NCI-H2196 treated with DMSO at 0.1 percent for 48 hours (cell line): ENCODE data around the gene MGAT4B.
A peak's percentile ranks its signal among the peaks of the same experiment; 100 is the strongest.
"Not testable (repeated sequence)": the region's sequence is repeated elsewhere in the genome, so short reads cannot be mapped to it uniquely, and the experiment has no call there.

Experiments
- DNase-seq: peaks from one replicate; lab custom pipeline; 2025; ENCODE audit not compliant: unreplicated experiment; lab: John Stamatoyannopoulos, UW

Gene MGAT4B

DNA sequence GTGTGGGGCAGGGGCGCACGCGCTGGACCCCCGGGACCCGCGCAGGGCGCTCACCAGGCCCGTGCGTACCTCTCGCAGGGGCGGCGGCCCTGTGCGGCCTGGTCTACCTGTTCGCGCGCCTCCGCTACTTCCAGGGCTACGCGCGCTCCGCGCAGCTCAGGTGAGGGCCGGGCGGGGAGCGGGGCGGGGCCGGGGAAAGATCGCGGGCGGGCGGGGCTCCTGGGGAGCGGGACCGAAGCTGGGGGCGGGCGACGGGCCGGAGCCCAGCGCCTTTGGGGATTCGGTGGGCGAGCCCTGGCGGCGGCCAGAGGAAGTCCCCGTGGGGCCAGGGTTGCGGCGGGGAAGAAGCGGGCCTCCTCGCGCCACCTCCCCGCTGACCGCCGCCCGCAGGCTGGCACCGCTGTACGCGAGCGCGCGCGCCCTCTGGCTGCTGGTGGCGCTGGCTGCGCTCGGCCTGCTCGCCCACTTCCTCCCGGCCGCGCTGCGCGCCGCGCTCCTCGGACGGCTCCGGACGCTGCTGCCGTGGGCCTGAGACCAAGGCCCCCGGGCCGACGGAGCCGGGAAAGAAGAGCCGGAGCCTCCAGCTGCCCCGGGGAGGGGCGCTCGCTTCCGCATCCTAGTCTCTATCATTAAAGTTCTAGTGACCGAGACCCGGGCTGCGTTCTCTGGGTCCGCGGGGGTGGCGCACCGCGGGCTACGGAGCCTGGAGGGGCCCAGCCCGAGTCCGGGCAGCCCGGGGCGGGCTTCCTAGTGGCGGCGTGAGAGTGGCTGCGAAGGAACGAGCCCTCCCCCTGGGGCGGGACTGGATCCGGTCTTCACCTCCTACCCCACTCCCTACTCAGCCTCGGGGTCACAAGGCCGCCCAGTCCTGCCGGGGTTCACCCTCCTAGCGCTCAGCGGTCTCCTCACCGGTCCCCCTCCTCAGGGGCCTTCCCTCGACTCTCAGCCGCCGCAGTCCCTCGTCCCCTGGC is 10.5 kb downstream of the MGAT4B start:
- peak; percentile 70 for DNase-seq

DNA sequence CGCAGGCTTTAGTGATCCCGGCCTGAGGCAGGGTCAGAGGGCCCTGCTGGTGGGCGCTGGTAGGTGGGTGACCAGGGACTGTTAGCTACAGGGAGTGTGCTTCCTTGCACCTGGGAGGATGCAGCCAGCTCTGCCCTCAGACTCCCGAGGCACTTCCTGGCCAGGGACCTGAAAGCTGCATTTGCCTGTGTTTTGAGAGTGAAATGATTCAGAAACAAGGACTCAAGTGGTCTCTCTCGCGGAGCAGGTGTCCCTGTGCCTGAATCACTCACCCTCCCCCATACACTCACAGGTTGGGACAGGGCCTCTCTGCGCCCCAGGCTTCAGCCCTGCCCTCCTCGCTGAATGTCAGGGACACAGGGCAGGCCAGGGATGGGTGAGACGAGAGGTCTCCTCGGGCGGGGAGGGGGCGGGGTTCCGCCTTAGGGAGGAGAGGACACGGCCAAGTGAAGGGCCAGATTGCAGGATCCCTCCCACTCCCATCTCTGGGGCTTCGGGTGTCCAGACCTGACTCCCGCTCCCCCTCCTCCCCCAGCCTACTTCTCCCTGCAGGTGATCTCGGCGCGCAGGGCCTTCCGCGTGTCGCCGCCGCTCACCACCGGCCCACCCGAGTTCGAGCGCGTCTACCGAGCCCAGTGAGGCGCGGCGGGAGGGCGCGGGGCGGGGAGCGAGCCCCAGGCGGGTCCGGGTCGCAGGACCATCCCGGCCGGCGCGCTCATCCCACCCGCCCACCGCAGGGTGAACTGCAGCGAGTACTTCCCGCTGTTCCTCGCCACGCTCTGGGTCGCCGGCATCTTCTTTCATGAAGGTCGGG is 11.4 kb downstream of the MGAT4B start:
- peak; percentile 25 for DNase-seq

DNA sequence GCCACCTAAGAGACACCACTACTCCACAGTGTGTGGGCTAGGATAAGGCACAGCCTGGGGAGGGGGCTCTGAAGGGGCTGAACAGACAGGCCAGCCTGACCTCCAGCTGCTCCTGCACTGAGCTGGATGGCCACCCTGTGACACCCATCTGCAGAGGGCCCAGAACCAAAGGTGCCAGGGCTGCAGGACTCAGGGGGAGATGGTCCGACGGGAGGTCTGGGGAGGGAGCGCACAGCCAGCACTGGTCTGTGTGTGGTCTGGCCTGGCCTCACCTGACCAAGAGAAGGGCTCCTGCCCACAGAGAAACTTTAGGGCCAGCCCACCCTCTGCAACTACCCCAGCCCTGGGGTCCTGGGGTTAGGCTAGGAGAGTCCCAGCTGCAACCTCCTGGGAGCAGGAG is 12.1 kb downstream of the MGAT4B start:
- no peak for DNase-seq

DNA sequence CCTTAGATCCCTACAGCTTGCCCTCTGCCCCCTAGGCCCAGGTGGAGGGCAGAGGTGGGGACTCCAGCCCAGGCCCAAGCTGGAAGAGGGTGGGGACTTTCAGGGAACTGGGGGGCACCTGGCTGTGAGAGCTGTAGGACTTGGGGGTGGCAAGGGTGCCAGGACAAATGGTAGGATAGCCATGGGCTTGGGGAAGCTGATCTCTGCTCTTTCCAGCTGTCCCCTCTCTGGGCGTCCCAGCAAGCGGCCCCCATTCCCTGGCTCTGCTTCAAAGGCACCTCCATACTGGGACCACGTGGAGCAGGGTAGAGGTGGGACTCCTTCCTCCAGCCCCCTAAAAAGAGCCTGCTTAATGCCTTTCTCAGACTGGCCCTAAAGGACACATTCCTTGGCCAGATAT is 12.5 kb downstream of the MGAT4B start:
- DNase-seq = no peak

DNA sequence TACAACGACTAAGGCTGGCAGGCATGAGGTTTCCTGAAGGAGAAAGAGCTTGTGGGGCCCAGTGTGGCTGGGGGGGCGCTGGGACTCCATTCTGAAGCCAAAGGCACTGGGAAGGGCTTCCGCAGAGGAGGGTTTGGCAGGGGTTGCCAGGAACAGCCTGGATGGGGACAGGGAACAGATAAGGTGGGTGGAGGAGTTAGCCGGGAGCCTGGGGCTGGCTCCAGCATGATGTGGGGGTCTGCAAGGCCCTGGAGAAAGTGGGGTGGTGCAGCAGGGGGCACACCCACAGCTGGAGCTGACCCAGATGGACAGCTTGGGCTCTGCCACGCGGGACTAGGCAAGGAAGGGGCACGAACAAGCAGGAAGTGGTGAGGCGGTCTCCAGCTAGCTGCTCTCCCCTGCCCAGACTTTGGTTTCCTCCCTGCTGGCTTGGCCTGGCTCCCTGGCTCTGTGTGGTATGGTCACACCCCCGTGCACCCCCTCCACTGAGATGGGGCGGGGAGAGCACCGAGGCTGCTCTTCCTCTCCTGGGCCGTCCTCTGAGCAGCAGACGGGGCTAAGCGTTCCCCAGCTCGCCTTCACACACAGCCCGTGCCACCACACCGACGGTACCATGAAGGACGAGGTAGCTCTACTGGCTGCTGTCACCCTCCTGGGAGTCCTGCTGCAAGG is 13.1 kb downstream of the MGAT4B start, which contains the start of gene LTC4S:
Gene LTC4S, plus strand, starts transcription at position 519 of the 672 bp plus-strand sequence. Its CDS starts 95 bp downstream, at position 614.
- no peak for DNase-seq

DNA sequence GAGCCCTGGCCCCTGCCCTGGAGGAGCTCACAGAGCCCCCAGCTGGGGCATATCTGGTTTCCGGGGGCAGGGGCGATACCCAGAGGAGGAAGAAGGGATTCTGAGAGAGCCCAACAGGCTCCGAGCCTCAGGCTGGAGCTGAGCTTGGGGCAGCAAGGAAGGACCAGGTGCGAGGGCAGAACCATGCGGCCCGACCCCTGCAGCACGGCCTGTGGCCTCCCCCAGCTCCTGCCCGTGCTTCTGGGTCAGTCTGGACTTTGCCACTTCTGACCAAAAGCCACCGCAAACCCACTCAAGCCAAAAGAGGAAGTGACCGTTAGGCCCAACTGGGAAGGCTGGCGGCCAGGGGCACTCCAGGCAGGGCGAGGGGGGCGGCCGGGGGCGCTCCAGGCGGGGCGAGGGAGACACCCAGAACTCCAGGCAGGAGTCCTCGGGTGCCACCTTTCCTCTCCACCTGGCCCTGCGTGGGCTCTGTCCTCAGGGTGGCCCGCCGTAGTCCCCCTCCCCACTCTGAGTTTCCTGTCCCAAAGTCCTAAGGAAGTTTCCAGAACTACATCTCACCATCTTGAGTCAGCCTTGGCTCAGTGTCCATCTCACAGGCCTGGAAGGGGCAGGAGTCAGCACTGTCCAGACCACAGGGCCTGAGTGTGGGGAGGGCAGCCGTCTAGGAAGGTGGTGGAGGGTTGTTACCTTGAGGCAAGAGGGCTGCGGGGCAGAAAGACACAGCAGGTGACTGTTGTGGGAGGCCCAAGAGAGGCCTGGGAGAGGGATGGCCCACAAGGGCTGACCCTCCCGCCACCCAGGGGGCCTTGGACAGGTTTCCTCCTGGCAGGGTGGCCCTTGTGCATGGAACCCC is 13.8 kb downstream of the MGAT4B start:
- no peak for DNase-seq

DNA sequence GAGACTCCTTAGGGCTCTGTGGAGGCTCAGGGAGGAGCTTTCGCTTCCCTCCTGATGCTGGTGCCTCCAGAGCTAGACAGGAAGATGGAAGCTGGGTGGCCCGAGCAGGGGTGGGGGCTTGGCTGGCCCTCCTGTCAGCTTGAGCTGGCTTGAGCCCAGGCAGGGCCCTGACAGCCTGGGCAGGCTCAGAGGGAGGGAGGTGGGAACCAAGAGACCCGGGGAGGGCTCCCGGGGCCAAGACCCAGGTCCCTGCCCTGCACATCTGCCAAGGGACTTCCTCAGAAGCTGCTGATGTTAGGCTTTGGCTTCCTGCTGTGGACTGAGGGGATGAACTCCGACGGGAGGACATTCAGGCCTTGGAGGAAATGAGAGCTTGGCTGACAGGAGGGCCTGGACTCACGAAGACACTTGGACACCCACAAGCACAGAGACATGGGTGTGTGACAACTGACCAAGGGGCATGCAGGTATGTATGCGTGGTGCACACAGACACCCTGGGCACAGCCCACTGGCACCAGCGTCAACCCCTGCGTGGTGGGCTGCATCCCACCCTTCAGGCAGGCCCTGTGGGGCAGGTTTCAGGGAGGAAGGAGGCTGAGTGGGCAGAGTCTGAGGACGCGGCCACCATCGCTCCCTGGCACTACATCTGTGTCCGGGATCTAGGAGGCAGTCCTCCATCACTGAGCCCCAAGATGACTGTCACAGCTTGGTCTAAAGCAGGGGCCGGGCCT is 14.6 kb downstream of the MGAT4B start:
- no peak for DNase-seq

DNA sequence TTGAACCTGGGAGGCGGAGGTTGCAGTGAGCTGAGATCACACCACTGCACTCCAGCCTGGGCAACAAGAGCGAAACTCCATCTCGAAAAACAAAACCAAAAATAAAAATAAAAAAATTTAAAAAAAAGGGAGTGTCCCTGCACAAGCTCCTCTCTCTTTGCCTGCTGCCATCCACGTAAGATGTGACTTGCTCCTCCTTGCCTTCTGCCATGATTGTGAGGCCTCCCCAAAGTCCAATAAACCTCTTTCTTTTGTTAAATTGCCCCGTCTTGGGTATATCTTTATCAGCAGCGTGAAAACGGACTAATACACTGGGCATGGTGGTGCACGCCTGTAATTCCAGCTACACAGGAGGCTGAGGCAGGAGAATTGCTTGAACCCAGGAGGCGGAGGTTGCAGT is 17.4 kb downstream of the MGAT4B start:
- not testable (repeated sequence) for DNase-seq

DNA sequence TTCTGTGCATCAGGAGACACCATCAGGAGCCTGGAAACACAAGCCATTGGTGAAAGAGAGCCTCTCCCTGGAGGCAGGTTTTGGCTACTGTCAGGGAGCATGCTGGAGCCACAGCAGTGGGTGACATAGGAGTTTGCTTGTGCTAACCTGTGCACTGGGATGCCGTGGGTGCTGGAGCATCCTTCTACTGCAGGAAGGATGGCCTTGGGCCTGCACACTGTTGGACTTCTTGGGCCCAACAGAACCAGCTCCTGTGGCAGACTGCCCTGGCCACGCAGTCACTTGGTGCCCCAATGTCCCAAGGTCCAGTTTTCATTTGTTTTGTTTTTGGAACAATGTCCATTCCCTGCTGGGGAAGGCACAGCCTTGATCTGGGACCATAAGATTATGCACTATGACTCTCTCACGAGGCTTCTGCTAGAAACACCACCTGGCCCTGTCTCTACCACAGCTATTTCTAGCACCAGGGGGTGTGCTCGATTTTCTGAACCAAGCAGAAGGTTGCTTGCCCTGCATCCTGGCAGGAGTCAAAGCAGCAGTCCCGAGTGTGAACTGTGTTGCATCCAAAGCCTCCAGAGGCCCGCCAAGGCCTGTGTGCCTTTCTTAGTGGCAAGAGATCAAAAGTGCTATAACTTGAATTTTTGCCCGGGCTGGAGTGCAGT is 18.3 kb downstream of the MGAT4B start:
- no peak for DNase-seq

DNA sequence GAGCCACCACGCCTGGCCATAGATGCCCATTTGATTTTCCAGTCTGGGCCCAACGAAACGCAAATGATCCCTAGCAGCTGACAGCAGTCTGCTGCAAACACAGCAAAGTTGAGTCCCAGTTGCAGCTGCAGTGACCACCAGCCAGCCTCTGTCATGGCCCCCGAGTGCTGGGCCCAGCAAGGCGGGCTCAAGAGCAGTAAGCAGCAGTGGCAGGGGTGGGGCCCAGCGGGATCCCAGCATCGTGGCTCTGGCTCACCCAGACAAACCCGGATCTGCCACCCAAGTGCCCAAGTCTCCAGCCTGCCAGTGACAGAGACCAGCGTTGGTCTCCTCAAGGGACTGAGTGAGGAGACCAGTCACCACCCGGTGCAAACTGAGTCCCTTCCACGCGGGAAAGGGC is 19.8 kb downstream of the MGAT4B start:
- DNase-seq = no peak

DNA sequence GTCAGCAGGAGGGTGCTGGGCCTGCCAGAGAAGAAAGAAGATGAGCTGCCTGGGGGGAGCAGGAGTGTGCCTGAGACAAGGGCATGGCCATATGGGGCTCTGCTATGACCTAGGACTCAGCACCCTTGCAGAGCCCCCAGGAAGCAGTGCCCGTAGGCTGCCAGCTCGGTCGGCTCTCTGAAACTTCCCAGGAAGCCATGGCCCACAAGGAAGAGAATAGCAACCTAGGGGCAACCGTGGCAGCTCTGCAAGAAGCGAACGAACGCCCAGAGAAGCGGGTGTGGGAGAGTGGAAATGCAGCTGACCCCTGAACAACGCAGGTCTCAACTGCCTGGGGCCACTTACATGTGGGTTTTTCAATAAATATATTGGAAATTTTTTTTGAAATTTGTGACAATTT is 23.5 kb downstream of the MGAT4B start:
- no peak for DNase-seq

DNA sequence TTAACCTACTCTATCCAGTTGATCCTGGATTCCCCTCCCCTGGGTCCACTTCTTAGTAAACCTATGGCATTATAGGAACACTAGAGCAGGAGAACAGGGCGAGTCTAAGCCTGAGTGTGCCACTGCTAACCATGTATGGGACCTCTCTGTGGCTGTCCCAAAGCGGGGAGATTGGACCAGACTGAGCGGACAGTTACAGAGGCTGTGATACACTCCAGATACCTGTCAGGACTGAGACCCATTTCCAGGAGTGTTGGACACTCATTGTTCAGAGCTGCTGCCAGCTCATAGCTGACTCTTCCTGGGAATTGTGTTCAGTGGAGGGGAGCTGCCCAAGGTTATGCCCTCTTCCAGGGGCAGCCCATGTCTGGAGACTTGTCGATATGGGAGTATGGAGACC is 24.8 kb downstream of the MGAT4B start:
- no peak for DNase-seq

DNA sequence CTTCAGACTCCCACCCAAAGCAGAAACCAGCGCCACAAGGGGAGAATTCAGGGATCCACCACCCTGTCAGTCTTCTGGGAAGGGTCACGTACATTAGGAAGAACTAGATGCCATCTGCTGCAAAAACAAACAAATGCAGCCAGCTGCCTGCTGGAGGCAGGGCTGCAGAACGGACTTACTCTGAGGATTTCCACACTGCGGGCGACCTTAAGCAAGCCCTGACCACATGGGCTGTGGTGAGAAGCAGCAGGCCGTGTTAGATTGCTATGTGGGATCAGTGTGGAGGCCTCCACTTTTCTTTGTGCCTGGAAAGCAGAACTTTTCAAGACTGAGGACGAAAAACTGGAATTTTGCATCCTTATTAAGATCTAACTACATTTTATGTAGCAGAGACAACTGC is 26.3 kb downstream of the MGAT4B start:
- DNase-seq = no peak

DNA sequence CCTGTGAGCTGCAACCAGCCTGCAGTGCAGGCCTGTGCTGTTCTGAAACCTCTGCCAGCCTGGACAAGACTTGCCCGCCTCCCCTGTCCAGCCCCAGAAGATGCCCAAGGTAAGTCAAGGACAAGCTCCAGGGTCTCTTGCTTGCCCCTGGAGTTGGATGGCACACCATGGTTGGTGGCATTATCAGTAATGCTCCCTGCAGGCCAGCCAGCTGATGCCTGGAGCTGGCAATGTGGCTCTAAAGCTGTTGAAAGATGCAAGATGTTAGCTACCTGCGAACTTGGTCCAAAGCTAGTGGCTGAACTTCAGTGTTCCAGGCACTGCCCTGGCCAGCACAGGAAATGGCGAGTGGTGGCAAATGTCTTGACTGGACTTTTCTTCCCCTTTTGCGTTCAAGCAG is 26.8 kb downstream of the MGAT4B start:
- no peak for DNase-seq

DNA sequence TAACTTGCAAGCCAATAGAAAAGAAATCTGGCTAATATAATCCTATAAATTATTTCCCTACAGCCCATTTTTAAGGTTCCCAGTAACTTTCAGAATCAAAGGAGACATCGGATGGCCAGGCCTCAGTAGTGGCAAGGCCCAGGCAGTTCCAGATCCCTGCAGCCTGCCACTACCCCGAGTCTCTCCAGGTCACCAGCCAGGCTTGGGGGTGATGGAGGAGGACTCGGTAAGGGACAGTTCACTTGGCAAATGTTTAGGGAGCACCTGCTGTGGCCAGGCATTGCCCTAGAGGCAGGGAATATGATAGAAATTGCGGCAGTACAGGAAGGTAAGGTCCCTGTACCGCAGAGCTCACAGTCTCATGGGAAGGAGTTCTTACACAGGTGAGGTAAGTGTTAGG is 28.1 kb downstream of the MGAT4B start:
- DNase-seq = no peak

DNA sequence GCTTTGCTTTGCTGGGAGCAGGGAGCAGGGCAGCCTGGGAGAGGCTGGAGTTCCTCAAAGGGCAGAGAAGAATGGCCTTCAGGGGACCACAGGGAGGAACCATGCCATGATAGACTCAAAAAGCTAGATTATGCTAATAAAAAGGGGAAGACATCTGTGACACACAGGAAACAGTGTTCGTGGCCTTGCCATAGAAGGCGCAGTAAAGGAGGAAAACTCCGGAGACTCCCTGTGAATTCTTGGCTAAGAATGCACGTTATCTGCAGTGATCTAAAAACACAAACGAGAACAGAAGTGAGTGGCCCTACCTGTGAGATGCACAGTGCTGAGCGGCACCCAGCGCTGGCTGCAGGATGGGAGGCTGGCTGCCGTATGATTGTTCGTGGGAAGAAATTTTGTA is 28.8 kb downstream of the MGAT4B start:
- DNase-seq = no peak

DNA sequence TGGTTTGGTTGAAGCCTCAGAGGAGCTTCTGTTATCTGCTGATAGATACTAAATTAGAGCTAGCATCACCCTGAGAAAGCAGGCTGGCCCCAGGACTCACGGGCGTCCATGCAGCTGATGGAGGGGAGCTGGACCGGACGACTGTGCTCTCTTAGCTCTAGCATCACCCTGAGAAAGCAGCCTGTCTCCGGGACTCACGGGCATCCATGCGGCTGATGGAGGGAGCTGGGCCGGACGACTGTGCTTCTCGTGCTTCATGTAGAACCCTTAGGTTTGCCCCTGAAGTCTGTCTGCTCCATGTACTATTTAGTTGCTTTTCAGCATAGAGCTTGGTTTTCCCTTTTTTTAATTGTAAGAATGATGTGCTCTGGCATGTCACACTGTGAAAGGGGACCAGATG is 29.2 kb downstream of the MGAT4B start:
- no peak for DNase-seq

DNA sequence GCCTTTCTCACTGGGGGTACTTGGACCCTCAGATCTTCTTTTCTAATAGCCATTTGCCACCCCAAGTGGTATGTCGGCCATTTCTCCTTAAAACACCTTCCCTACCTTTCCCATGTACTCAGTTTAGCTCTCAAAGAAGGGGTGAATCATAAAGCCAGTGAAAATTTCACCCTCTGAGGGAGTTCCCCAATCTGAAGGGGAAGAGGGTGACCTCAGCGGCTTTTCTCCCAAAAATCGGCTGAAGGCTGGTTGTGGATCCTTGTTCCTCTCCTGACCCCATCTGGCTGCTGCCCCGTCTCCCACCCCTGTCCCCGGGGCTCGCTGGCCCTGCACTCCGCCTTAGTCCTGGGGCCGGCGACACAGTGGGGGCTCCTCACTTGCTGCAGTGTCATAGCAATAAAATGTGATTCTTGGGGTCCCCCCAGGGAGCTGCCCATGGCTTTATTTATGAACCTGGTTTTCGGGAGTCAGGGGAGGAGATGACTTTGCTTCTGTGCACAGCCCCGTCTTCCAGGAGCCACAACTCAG is 30.2 kb downstream of the MGAT4B start:
- no peak for DNase-seq

DNA sequence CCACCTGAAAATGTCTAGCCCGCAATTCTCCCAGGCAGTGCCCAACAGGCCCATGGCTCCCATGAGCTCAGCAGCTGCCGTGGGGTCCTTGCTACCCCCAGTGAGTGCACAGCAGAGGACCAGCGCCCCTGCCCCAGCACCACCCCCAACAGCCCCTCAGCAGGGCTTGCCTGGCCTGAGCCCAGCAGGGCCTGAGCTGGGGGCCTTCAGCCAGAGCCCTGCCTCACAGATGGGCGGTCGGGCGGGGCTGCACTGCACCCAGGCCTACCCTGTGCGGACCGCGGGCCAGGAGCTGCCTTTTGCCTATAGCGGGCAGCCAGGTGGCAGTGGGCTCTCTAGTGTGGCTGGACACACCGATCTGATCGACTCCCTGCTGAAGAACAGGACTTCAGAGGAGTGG is 32.2 kb downstream of the MGAT4B start:
- DNase-seq = no peak
